Measurements from ENCODE around the gene SLC17A2.

SLC17A2 gene

DNA sequence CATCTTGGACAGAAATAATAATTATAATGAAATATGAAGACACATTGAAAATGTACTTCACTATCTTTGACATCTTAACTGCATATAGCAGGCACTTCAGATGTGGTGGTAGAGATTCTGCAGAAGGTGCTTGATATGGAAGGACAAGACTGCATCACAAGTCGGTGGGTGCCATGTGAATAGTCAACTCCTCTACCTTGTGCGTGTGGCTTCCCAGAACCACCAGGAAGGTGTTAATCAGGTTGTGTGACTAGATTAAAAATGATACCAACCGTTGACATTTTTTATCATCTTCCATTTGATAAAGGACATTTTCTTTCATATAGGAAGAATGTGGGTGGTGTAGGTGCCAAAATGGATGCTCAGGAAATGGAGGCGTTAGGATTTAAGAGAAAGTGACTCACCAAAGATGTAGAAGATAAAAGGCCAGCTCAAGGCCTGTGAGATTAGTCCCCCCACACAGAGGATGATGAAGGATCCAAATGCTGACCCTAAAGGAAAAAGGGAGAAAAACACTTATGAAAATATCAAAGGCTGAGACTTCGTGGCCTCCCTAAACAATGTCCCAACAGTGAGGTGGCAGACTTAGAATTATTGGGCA lies 12.3 kb downstream of the SLC17A2 start:
- DNase-seq (ENCODE audit: low read depth) = no peak

DNA sequence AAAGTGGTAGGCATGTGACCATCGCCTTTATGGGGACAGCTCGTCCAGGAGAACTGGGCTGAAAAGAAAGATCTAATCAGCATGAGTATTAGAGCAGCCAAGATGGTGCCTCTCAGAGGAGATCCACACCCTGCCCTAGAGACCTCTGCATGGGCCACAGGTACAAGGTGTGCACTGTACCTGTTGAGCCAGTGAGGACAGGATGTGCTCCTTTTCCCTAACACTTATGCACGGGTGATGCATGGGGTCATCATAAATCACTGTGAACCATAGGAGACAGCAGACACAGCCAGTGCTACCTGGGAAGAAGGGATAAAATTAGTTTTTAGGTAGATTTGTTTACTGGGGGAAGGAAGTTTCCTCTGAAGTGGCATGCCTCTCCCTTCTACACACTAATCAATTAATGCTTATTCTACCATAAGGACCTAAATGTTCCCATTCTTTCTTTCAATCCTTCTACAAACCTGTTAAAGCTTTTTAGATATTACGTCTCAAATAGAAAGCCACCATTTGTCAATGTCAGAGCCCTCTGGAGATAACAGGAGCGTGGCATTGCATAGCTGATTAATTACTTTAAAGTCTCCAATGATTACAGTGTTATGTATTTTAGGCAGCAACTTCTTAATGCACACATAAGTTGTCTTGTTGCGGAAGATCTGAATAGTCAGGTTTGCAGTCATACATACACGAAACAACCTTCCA lies 13.6 kb downstream of the SLC17A2 start:
- no peak for DNase-seq (ENCODE audit: low read depth)

DNA sequence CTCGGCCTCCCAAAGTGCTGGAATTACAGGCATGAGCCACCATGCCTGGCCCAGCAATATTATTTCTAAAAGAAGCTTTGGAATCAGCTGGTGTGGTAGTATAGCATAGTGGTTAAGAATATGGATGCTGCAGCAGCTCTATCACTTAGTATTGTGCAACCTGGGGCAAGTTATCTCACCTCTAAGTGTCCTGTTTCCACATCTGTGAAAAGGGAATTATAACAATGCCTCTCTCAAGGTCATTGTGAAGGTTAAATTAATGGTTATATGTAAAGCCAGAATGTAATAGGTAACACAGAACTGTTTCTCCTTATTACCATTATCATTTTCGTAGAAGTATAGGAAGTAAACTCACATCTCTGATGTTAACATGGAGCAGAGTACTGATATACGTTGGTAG lies 14.2 kb downstream of the SLC17A2 start:
- DNase-seq (ENCODE audit: low read depth) = no peak

DNA sequence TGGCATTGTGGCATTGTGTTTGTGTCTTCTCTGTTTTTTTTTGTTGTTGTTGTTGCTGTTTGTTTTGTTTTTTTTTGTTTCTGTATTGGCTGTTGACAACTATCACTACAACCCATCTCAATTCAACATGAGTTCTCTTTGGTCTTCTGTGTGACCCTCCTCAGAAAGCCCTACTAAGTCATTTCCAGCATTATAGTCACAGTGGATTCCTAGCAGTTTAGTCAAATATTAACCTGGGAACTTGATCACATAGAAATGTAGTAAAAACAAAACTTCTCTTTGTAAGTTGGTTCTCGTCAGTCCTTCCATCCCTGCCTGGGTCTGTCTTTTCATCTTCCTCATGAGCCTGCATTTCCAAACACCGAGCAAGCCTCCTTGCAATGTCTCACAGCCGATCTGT lies 16.8 kb downstream of the SLC17A2 start:
- no peak for DNase-seq (ENCODE audit: low read depth)

DNA sequence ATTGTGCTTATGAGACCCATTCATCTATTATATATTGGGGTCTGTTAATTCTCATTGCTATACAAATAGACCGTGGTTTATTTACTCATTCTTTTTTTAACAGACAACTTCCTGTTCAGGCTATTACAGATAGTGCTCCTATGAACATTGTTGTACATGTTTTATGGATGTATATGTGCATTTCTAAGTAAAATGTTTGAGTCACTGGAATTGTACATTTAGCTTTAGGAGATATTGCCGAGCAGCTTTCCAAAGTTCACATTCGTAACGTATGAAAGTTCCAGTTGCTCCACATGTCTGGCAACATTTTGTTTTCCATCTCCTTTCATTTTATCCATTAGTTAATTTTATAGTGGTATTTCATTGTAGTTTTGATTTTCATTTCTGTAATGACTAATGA lies 19.1 kb downstream of the SLC17A2 start:
- DNase-seq (ENCODE audit: low read depth) = no peak

DNA sequence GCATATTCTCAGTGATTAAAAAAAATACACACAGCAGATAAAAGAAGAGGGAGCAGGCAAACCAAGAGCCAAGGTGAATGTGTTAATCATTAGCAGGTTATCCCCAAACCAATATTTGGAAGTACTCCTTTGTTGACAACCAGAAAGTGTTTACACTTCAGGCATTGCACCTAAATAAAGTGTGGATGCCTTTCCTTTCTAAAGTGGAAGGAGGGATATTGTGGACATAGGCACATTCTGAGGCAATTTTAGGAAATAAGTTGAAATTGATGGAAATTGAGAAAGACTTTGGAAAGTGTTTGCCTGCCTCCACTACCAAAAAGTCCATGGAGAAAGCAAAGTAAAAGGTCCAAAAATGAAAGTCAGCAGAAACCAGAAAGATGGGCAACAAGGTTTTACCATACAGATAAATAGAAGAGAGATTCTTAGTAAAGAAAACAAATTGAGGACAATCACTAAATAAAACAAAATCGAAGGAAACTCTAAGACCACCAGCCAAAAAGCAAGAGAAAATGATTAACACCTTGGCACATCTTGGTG lies 22.9 kb downstream of the SLC17A2 start:
- no peak for DNase-seq (ENCODE audit: low read depth)

DNA sequence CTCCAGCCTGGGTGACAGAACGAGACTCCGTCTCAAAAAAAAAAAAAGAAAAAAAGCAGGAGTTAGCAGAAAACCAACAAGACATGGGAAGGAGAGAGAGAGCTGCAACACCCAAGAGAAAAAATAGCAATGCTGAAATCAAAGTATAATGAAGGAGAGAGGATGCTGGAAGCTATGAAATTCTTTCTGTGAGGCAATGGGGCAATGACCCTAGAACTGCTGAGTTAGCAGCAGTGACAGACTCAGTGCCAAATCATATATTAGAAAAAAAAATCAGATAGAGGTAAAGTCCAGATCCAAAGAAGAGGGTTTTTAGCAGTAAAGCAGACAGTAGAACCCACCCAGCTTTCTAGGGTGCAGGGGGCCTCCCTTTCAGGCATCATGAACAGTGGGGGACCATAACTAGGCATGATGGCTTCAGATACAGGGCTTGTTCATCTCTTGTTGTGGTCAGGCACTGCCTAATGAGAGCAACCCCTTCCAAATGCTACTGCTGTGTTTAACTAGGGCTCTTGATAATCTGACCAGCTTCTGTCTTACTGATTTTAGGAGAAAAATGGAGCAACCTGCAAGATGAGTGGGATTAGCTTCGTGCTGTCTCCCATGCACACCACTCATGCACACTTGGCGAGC lies 26.9 kb downstream of the SLC17A2 start:
- DNase-seq (ENCODE audit: low read depth) = no peak

DNA sequence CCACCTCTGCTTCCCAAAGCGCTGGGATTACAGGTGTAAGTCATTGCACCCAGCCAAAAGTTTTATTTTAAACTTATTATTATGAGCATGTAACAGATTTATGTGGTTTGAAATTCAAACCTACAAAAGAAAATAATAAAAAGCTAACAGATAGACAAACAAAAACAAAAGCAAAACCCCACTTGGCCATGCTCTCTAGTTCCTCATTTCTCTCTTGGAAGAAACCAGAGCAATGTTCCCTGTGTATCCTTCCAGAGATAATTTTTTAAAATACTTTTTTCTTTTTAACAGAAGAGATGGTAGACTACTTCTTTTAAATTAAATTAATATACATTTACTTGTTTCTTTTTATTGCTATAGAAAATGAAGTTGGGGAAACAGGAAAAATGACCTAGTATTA lies 28.4 kb downstream of the SLC17A2 start:
- no peak for DNase-seq (ENCODE audit: low read depth)

DNA sequence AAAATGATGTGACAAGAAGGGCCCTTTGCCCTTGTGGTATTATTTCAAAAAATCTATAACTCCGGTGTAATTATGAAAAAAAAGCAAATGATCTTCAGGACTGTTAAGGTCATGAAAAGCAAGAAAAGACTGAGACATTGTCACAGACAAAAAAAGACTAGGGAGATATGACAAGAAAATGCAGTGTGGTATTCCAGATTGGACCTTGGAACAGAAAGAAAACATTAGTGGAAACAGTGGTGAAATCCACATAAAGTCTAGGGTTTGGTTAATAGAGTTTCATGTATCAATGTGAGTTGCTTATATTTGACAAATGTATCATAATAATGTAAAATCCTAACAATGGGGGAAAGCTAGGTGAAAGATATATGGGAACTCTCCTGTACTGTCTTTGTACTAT lies 29.6 kb downstream of the SLC17A2 start:
- DNase-seq (ENCODE audit: low read depth) = no peak

DNA sequence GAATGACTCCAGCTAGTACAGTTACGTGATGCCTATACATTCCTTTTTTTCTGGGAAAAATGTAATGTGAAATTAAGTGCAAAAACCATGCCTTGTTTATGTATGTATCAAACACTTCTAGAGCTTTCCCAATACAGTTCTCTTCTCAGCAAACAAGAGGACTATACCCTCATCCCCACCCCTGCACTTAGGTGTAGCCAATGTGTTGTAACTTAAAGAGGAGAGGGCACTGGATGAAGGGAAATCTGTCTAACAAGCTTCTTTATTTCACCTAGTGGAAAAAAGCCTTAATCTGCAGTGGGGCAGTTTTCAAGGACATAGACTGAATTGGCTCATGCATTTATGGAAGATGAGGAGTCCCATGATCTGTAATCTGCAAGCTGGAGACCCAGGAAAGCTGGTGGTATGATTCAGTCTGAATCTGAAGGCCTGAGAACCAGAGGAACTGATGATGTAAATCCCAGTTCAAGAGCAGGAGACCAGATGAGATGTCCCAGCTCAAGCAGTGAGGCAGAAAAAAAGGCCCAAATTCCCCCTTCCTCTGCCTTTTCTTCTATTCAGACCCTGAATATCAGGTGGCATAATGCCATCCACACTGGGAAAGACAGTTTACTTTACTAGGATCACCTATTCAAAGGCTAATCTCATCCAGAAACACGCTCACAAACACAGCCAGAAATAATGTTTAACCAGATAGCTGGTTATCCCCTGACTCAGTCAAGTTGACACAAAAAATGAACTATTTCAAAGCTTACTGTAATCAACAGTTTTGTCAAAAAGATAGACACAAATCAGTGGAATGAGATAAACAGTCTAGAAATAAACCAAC lies 30.7 kb downstream of the SLC17A2 start:
- DNase-seq (ENCODE audit: low read depth) = no peak

DNA sequence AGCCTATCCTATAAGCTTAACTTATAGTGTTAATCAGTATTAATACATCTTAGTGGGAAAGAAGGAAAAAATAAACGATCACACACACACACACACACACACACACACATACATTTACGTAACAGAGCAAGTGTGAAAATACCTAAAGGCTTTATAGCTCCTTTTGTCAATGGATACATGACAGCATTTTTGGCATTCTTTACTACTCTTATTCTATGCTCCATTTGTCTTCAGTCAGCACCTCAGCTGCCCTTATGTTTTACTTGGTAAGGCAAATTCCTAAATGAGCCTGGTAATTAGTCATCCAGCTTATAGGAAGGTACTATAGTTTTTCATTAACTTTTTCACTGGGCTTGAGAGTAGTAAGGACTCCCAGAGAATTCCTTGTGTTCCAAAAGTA lies 31.4 kb downstream of the SLC17A2 start:
- DNase-seq (ENCODE audit: low read depth) = no peak

DNA sequence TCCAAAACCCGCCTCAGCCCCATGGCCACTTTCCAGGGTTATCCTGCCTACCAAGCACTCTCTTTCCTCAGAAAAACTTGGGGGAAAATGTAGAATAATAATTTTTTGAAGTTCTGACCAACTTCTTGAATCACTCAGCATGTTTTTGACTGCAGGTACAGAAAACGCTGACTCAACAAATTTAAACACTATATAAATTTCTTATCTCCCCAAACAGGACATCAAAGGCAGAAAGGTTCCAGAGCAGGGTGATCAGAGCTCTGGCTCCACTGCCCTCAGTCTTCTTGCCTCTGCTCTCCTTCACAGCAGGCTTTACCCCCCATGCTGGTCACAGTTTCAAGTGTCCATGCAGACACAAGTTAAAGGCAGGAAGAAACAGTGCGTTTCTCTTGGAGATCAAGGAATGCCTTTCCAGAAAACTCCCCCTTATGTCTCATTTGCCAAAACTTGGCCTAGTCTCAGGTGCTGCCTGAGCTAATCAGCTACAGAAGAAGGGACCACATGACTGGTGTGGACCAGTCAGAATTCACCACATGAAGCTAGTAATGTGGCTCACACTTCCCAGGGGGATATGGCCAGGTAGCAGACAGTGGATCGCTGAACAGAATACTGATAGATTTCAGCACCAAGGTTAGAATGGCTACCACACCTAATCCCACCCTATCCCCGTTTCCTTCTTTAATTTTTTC lies 32.1 kb downstream of the SLC17A2 start:
- no peak for DNase-seq (ENCODE audit: low read depth)

DNA sequence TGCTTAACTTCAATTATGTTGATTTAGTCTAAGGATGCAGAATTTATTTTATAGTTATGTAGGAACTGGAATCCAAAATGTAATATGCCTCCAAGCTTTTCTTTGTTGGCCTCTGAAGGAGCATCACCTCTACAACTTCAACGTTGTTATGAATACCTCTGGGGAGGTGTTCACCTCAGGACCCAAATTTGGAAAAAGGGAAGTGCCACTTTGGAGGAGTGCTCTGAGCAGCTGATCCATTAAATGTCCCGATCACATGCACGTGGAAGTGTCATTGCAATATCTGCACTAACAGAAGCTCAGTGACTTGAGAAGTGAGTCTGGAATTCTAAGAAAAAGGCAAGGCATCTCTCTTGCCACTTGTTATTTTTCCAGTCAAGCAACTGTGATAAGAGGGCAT lies 34.2 kb downstream of the SLC17A2 start:
- DNase-seq (ENCODE audit: low read depth) = no peak

DNA sequence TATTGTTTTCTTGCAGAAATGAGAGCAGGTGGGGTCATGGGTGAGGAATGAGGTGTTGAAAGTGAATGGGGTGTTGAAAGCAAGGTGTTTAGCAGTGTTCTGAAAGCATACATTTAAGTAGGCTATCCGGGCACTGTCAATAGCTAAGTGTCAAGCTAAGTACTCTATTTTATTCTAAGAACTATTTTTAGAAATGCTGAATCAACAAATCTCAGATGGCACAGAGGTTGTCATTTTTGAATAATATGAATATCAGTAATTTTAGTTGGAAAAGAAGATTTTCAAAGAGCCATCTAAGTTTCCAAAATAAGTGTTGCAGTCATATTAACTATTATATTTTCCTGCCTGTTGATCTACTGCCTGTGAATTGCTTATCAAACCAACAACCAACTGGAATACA lies 34.7 kb downstream of the SLC17A2 start:
- DNase-seq (ENCODE audit: low read depth) = no peak

DNA sequence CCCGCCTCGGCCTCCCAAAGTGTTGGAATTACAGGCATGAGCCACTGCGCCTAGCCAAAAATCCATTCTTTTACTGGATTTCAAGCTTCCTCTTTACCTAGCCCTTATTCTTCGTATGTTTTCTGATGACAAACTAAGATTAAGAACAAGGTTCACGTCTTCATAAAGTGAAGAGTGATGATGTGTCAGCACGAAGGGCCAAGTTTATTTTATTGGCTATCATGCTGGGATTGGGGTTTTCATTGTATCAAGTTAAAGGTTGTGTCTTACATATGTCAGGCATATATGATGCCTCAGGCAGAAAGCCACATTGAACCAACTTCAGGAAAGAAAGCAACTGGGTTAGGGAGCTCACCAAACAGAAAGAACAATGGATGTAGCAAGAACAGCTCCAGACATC lies 36.7 kb downstream of the SLC17A2 start:
- no peak for DNase-seq (ENCODE audit: low read depth)

DNA sequence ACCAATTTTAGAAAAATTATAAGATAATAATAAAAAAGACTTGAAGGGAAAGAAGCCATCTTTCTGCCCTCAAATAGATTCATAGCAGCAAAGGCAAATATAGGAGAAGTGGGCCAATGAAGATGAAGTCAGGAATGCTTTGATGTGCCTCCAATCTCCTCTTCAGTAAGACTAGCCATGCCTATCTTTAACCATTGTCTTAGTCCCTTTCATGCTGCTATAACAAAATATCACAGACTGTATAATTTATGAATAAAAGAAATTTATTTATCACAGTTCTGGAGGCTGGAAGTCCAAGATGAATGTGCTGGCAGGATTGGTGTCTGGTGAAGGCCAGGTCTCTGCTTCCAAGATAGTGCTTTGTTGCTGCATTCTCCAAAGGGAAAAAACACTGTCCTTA lies 37.6 kb downstream of the SLC17A2 start:
- DNase-seq (ENCODE audit: low read depth) = no peak

DNA sequence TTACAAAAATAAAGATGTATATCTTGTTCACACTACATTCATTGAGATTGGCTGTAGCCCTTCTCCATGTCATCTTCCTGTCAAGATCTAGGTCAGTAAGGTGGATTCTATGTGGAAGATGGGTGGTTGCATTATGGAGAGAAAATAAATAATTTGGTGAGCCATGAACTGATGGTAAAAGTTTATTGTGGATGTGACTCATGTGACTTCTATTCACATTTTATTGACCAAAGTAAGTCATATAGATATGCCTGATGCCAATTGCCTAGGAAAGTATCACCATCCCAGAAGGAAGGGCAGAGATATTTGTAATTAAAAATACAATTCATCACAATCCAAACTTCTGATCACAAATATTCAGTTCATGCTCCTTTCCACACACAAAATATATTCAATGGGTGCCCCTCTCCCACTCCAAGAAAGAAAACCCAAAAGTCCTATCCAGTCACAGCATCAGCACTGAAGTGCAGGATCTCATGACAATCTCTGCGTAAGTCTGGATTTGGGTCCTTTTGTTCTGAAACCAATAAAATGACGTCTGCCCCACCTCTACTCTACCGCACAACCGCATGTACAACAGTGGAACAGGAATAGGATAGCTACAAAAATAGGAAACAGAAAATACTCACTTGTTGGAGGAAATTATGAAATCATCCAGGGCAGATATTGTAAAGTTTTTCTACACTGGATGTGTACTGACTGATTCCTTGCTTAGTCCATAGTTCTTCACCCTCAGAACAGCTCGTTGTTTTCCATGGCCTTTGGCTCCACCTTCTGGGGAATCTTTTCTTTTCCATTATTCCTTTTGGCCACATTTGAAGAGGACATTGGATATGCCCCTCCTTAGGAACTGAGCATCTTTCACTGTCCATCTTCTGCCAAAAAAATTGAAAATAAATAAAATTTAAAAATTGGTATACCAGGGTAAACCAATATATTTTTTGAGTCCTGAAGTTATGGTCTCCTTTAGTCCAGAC lies 40.3 kb downstream of the SLC17A2 start:
- no peak for DNase-seq (ENCODE audit: low read depth)

DNA sequence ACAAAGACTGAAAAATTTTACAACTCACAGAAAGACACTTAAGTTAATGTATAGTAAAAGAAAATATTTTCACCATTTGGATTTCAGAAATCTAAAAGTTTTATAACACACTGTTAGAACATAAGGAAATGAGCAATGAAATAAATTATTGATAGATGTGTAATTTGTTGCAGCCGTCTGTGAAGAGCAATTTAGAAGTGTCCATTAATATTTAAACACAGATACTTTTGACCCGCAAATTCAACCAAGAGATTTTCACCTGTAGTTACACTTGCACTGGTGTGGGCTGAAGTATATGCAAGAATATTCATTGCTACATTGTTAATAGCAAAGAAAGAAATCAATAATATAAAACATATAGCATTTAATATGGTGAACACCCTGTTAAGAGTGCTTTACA lies 41.9 kb downstream of the SLC17A2 start:
- DNase-seq (ENCODE audit: low read depth) = no peak

DNA sequence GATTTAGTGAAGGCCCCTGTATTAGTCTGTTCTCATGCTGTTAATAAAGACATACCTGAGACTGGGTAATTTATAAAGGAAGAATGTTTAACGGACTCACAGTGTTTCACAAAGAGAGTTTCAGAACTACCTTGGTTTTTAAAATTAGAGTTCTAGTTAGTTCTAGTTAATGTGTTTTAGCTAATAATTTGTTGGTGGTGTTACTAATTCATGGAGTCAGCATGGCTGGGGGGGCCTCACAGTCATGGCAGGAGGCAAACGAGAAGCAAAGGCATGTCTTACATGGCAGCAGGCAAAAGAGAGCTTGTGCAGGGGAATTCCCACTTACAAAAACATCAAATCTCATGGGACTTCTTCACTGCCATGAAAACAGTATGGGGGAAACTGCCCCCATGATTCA lies 44.4 kb downstream of the SLC17A2 start:
- DNase-seq (ENCODE audit: low read depth) = no peak

DNA sequence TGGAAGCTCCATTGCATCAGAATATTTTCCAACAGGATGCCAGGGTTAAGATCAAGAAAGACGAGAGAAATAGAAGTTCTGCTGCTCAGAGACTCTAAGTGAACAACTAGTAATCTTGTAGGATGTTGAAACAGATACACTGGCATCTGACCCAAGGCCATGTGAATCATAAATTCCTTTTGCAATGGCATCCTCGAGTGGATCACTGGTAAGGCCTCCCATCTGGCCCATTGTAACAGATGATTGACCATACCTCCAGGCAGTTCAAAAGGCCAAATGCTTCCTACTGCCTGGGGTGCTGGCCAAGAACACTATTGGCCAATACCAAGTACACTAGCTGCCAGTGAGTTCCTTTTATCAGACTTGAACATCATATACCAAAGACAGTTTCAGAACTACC lies 46.5 kb downstream of the SLC17A2 start:
- DNase-seq (ENCODE audit: low read depth) = no peak

DNA sequence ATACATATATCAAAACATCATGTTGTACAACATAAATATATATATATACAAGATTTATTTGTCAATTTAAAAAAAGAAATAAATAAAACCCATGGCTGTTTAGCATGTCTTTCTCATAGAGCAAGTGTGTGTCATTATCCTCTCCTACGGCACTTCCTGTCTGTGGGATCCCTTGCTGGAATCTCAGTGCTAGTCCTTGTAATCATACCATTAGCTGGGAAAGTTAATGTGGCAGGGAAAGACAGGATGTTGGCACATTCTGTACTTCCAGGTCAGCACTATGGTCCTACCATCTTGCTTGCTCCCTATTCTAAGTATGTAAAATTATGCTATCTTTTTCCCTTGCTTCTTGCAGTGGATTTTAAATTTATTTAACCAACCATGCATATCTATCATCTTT lies 47.0 kb downstream of the SLC17A2 start:
- DNase-seq (ENCODE audit: low read depth) = no peak

All from stimulated activated CD8-positive, alpha-beta memory T cell treated with anti-CD3 and anti-CD28 coated beads, Interleukin-12 subunit alpha, Interleukin-12 subunit beta, amount 100 ng/mL, for 4 hours (primary cell).